CD4-positive, alpha-beta T cell treated with Interferon alpha-2 for 1 hour (primary cell): ENCODE data around the gene AKIRIN2.

ENCODE experiments used
- DNase-seq, 2 donors: peaks; one replicate each; pipeline ENCODE4 v3.0.0-alpha.2; 2020 to 2022

The AKIRIN2 gene

GRCh38 chr6:87654122-87654521 lies 47.9 kb downstream of the AKIRIN2 start:
- DNase-seq = no peak

GRCh38 chr6:87653074-87653962 lies 48.7 kb downstream of the AKIRIN2 start:
- peak in 1 of 2 donors; percentile 29 for DNase-seq

GRCh38 chr6:87645080-87645479 lies 57.0 kb downstream of the AKIRIN2 start:
- peak in 1 of 2 donors; percentile 27 for DNase-seq

GRCh38 chr6:87641065-87641692 lies 60.9 kb downstream of the AKIRIN2 start:
- no peak for DNase-seq

DNA sequence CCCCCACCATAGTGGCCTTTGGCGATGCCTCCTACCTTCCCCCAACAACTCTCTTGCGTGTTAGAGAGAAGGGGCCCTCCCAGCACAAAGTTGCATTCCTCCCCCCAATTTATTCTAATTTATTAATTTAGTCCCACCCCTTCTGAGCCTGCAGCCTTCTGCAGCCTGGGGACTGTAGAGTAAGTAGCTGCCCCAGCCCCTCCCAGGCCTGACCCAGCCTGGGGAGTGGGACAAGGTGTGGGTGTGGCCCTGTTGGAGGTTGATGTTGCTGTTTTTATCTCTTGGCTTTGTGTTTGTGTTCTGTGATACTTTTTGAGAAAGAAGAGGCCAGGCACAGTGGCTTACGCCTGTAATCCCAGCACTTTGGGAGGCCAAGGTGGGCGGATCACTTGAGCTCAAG lies 62.7 kb downstream of the AKIRIN2 start:
- no peak for DNase-seq

GRCh38 chr6:87637106-87637505 lies 64.9 kb downstream of the AKIRIN2 start:
- no peak for DNase-seq

DNA sequence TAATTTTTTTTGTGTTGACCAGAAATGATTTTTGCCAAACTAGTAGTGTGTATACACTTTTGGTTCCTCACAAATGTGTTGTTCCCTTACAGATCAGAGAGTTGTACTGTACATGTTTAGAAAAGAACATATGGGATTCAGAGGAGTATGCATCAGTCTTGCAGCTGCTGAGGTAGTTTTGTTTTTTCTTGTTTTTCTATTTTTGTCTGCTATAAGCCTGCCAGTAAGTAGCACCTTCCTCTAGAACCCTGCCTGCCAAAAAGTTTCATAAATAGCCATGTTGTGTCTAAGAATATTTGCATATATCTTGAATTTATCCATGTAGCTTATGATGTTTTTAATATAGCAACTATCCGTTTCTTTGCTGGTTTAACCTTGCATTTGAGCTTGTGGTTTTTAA lies 65.7 kb downstream of the AKIRIN2 start:
- DNase-seq = no peak

GRCh38 chr6:87633851-87634250 lies 68.2 kb downstream of the AKIRIN2 start:
- no peak for DNase-seq

- DNase-seq = no peak
Observed at GRCh38 chr6:87630746-87631145, 71.3 kb downstream of the AKIRIN2 start.

DNA sequence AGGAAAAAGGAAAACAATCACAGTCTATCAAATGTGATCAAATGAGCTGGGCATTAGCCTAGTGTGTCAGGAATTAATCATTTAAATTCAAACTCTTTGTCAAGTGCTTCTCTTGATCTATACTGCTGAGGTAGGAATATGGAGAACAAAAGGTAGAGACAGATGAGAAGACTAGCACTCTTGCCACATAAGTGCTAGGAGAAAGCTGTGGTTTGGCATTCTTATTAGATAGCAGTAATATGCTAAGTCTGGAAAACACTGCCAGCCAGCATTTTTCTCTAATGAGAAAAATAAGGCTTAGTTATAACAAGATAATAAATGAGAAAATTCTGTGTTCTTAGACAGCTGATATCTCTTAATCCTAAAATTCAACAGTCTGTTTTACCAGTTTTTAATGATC lies 73.2 kb downstream of the AKIRIN2 start:
- no peak for DNase-seq

- DNase-seq = no peak
Observed at GRCh38 chr6:87628424-87628823, 73.6 kb downstream of the AKIRIN2 start.
